Dedifferentiated amniotic fluid mesenchymal stem cell (primary cell): ENCODE results near the gene COA7.
"Not testable (repeated sequence)": the region's sequence is repeated elsewhere in the genome, so short reads cannot be mapped to it uniquely, and the experiment has no call there.

ENCODE experiments used
- DNase-seq: peaks from one replicate; pipeline ENCODE4 v3.0.0-alpha.2; 2016; ENCODE audit errors: extremely low spot score

The COA7 gene

GRCh38 chr1:52706136-52706670 lies 8.1 kb upstream of the COA7 start:
- DNase-seq, result no peak

GRCh38 chr1:52702886-52703787 lies 5.0 kb upstream of the COA7 start:
- peak; percentile 88 for DNase-seq

- no peak for DNase-seq
Measured at GRCh38 chr1:52695627-52696026, 2.5 kb downstream of the COA7 start.

- no peak for DNase-seq
Measured at GRCh38 chr1:52693843-52694242, 4.3 kb downstream of the COA7 start.

- not testable (repeated sequence) for DNase-seq
Measured at GRCh38 chr1:52693351-52693750, 4.8 kb downstream of the COA7 start.

GRCh38 chr1:52692697-52693096 lies 5.5 kb downstream of the COA7 start:
- no peak for DNase-seq

- no peak for DNase-seq
Measured at GRCh38 chr1:52691821-52692220, 6.3 kb downstream of the COA7 start.

- DNase-seq, result no peak
Measured at GRCh38 chr1:52686830-52687229, 11.3 kb downstream of the COA7 start.

GRCh38 chr1:52686261-52686751 lies 11.8 kb downstream of the COA7 start:
- DNase-seq, result peak; percentile 49

- no peak for DNase-seq
Measured at GRCh38 chr1:52684545-52684944, 13.6 kb downstream of the COA7 start.

- no peak for DNase-seq
Measured at GRCh38 chr1:52683367-52683940, 14.7 kb downstream of the COA7 start.

GRCh38 chr1:52681136-52681535 lies 17.0 kb downstream of the COA7 start:
- DNase-seq, result no peak

- DNase-seq, result no peak
Measured at GRCh38 chr1:52680353-52680752, 17.8 kb downstream of the COA7 start.

GRCh38 chr1:52679498-52679897 lies 18.6 kb downstream of the COA7 start:
- no peak for DNase-seq

GRCh38 chr1:52679048-52679447 lies 19.1 kb downstream of the COA7 start:
- no peak for DNase-seq

GRCh38 chr1:52677076-52677806 lies 20.9 kb downstream of the COA7 start:
- DNase-seq, result no peak

GRCh38 chr1:52676249-52676903 lies 21.8 kb downstream of the COA7 start:
- no peak for DNase-seq

- DNase-seq, result no peak
Measured at GRCh38 chr1:52674497-52675384, 23.4 kb downstream of the COA7 start.

- no peak for DNase-seq
Measured at GRCh38 chr1:52673513-52673912, 24.6 kb downstream of the COA7 start.

GRCh38 chr1:52672946-52673345 lies 25.2 kb downstream of the COA7 start:
- no peak for DNase-seq

- DNase-seq, result no peak
Measured at GRCh38 chr1:52670604-52671003, 27.5 kb downstream of the COA7 start.
